Right kidney (tissue), 1 donor: ENCODE data around the gene MRM1.

Source experiments
- DNase-seq: peaks from one replicate; pipeline ENCODE4 v3.0.0-alpha.2; 2016

Gene MRM1

GRCh38 chr17:36631022-36631421 is 29.6 kb downstream of the MRM1 start:
- DNase-seq, result no peak

GRCh38 chr17:36632916-36633771 is 31.8 kb downstream of the MRM1 start:
- no peak for DNase-seq

- DNase-seq, result no peak
Measured at GRCh38 chr17:36640346-36640745, 39.0 kb downstream of the MRM1 start.

- no peak for DNase-seq
Measured at GRCh38 chr17:36640836-36641235, 39.5 kb downstream of the MRM1 start.

GRCh38 chr17:36641331-36641876 is 40.0 kb downstream of the MRM1 start:
- peak; percentile 65 for DNase-seq

- peak; percentile 59 for DNase-seq
Measured at GRCh38 chr17:36641877-36642845, 40.8 kb downstream of the MRM1 start.

- no peak for DNase-seq
Measured at GRCh38 chr17:36643086-36643685, 41.8 kb downstream of the MRM1 start.

- no peak for DNase-seq
Measured at GRCh38 chr17:36645422-36645821, 44.0 kb downstream of the MRM1 start.

GRCh38 chr17:36647636-36648035 is 46.3 kb downstream of the MRM1 start:
- DNase-seq, result no peak

- no peak for DNase-seq
Measured at GRCh38 chr17:36650096-36650775, 48.9 kb downstream of the MRM1 start.

- no peak for DNase-seq
Measured at GRCh38 chr17:36653374-36653773, 52.0 kb downstream of the MRM1 start.

- no peak for DNase-seq
Measured at GRCh38 chr17:36653856-36654255, 52.5 kb downstream of the MRM1 start.

GRCh38 chr17:36655726-36656125 is 54.3 kb downstream of the MRM1 start:
- no peak for DNase-seq

- no peak for DNase-seq
Measured at GRCh38 chr17:36657390-36657762, 56.0 kb downstream of the MRM1 start.

- DNase-seq, result peak; percentile 76
Measured at GRCh38 chr17:36657763-36658490, 56.5 kb downstream of the MRM1 start.
